Skeletal muscle tissue (tissue), 5 donors: ENCODE results near the gene KIF18B. TPM values are rescaled to one million over a fixed set of nuclear protein-coding genes. Genes with fewer than 3 reads are reported as not detected.

Source experiments
- H3K27ac ChIP-seq: one replicate; pipeline ENCODE4 v1.7.0; 2013; ENCODE audit warnings: mild to moderate bottlenecking, low read depth, low read length, inconsistent platforms
- H3K27me3 ChIP-seq, 3 donors: one replicate each; pipeline ENCODE4 v1.7.0; 2013; ENCODE audit warnings: low read length in 3 of 3; ENCODE audit not compliant: control insufficient read depth in 3 of 3, insufficient read depth in 3 of 3
- H3K36me3 ChIP-seq, 3 donors: one replicate each; pipeline ENCODE4 v1.7.0; 2013; ENCODE audit warnings: low read length in 3 of 3; ENCODE audit not compliant: control insufficient read depth in 3 of 3, insufficient read depth in 3 of 3
- H3K4me1 ChIP-seq, 3 donors: one replicate each; pipeline ENCODE4 v1.7.0; 2013; ENCODE audit warnings: low read length in 3 of 3, mild to moderate bottlenecking in 3 of 3; ENCODE audit not compliant: control insufficient read depth in 3 of 3, insufficient read depth in 3 of 3
- H3K4me3 ChIP-seq, 3 donors: one replicate each; pipeline ENCODE4 v1.7.0; 2013; ENCODE audit warnings: low read length in 3 of 3
- H3K9ac ChIP-seq, 3 donors: one replicate each; pipeline ENCODE4 v1.7.0; 2013; ENCODE audit warnings: low read length in 3 of 3, mild to moderate bottlenecking in 3 of 3, moderate library complexity in 2 of 3, low read depth in 1 of 3
- H3K9me3 ChIP-seq, 3 donors: one replicate each; pipeline ENCODE4 v1.7.0; 2013; ENCODE audit warnings: low read length in 3 of 3; ENCODE audit not compliant: control insufficient read depth in 3 of 3
- small RNA-seq: library from RNA; depleted of rRNA; stranded (forward); fragments of <200 nt; gene quantifications from one replicate; pipeline ENCODE3, GENCODE V24; 2014
- total RNA-seq: library from RNA; depleted of rRNA; stranded (reverse); fragments of >200 nt; gene quantifications from one replicate; pipeline ENCODE4 v1.2.3, GENCODE V29; 2014
- donor health status: Osteomylitis.

The KIF18B gene
- total RNA-seq, 1 donor from 2014 or later: 1.0 TPM

- peaks cover 34 to 64% (median 62%) of the 10 kb centered on the region in 3 donors for H3K36me3 ChIP-seq
These were observed 68.8 kb downstream of the KIF18B start for GRCh38 chr17:44878627-44879221.

GRCh38 chr17:44877121-44877520 is 70.5 kb downstream of the KIF18B start:
- peaks cover 8 to 13% (median 8%) of the 10 kb centered on the region in 3 donors for H3K4me1 ChIP-seq
- no peak overlapping the region for H3K27ac ChIP-seq
- H3K36me3 ChIP-seq: peaks cover 29 to 55% (median 53%) of the 10 kb centered on the region in 3 donors
- no peaks in the 10 kb centered on the region for H3K9me3 ChIP-seq
- no peaks in the 10 kb centered on the region for H3K27me3 ChIP-seq
- H3K4me3 ChIP-seq: no peak overlapping the region
- no peak overlapping the region for H3K9ac ChIP-seq

More at GRCh38 chr17:44878627-44879221, 68.8 kb downstream of the KIF18B start:
- Histone ChIP-seq H3K27me3 (no peaks in the 10 kb centered on the region), H3K4me3 (no peak overlapping the region), H3K9me3 (no peaks in the 10 kb centered on the region), H3K4me1 (no peaks in the 10 kb centered on the region), H3K9ac (no peak overlapping the region), H3K27ac (no peak overlapping the region)

- Histone ChIP-seq H3K4me3 (no peak overlapping the region), H3K36me3 (peaks cover 27 to 53% (median 49%) of the 10 kb centered on the region in 3 donors), H3K4me1 (peaks cover 14 to 20% (median 14%) of the 10 kb centered on the region in 3 donors), H3K9ac (no peak overlapping the region), H3K9me3 (no peaks in the 10 kb centered on the region), H3K27me3 (no peaks in the 10 kb centered on the region), H3K27ac (no peak overlapping the region)
These were observed 71.8 kb downstream of the KIF18B start for GRCh38 chr17:44875761-44876160.

Small RNA genes lying within 50 kb of the gene (small RNA-seq; reads per million reads assigned to genes)
- gene AC015936.2: not detected
- gene CCDC103: not detected
- gene MIR6783: 0.09 reads per million
- not detected for gene RN7SL405P

Other genes with a start within 250 kb of the KIF18B start
- 2.6 TPM for gene DBF4B, start 239.1 kb downstream of the KIF18B start, total RNA-seq
- gene ADAM11, start 188.8 kb downstream of the KIF18B start, total RNA-seq: 0.52 TPM
- 24.5 TPM for gene GJC1, start 117.5 kb downstream of the KIF18B start, total RNA-seq
- 8.9 TPM for gene HIGD1B, start 99.9 kb downstream of the KIF18B start, total RNA-seq
- 79.3 TPM for gene EFTUD2, start 48.3 kb downstream of the KIF18B start, total RNA-seq
- 2.1 TPM for gene GFAP, start 32.3 kb downstream of the KIF18B start, total RNA-seq
- gene C1QL1, start 20.5 kb upstream of the KIF18B start, total RNA-seq: 1.0 TPM
- 20.9 TPM for gene DCAKD, start 103.9 kb upstream of the KIF18B start, total RNA-seq
- gene NMT1, start 113.5 kb upstream of the KIF18B start, total RNA-seq: 35.5 TPM
- 12.0 TPM for gene PLCD3, start 184.7 kb upstream of the KIF18B start, total RNA-seq
- 3.1 TPM for gene ACBD4, start 187.9 kb upstream of the KIF18B start, total RNA-seq
- gene HEXIM1, start 200.7 kb upstream of the KIF18B start, total RNA-seq: 14.6 TPM
- 10.4 TPM for gene HEXIM2, start 214.1 kb upstream of the KIF18B start, total RNA-seq